Measurements from ENCODE around the gene FBXL3. TPM values are rescaled to one million over a fixed set of nuclear protein-coding genes. Genes with fewer than 3 reads are reported as not detected.
"Not testable (repeated sequence)": the region's sequence is repeated elsewhere in the genome, so short reads cannot be mapped to it uniquely, and the experiment has no call there.

The FBXL3 gene
- total RNA-seq, 1 donor from 2014 or later: 38.0 TPM

- no peaks in the 10 kb centered on the region for H3K36me3 ChIP-seq (ENCODE audit: control insufficient read depth, insufficient read depth, low read length)
- H3K27me3 ChIP-seq (ENCODE audit: control insufficient read depth, insufficient read depth, low read length): no peaks in the 10 kb centered on the region
- DNase-seq (ENCODE audit: low read depth): no peak
- H3K4me3 ChIP-seq (ENCODE audit: low read depth, low read length): no peak overlapping the region
- no peak for TF ChIP-seq CTCF (IDR thresholded peaks at IDR 0.05; ENCODE audit: insufficient read depth, low read length, poor library complexity, severe bottlenecking)
Measured at GRCh38 chr13:76965759-76966421, 61.1 kb downstream of the FBXL3 start.

GRCh38 chr13:76959734-76960133, 67.2 kb downstream of the FBXL3 start:
- not testable (repeated sequence) for H3K36me3 ChIP-seq (ENCODE audit: control insufficient read depth, insufficient read depth, low read length); DNase-seq (ENCODE audit: low read depth); H3K27me3 ChIP-seq (ENCODE audit: control insufficient read depth, insufficient read depth, low read length); H3K4me3 ChIP-seq (ENCODE audit: low read depth, low read length)

- TF ChIP-seq CTCF (IDR thresholded peaks at IDR 0.05; ENCODE audit: insufficient read depth, low read length, poor library complexity, severe bottlenecking): no peak
- Histone ChIP-seq H3K36me3 (ENCODE audit: control insufficient read depth, insufficient read depth, low read length) (no peaks in the 10 kb centered on the region), H3K4me3 (ENCODE audit: low read depth, low read length) (no peak overlapping the region), H3K27me3 (ENCODE audit: control insufficient read depth, insufficient read depth, low read length) (no peaks in the 10 kb centered on the region)
- DNase-seq (ENCODE audit: low read depth): no peak
Measured at GRCh38 chr13:76958841-76959432, 68.0 kb downstream of the FBXL3 start.

GRCh38 chr13:76955661-76956060, 71.3 kb downstream of the FBXL3 start:
- DNase-seq (ENCODE audit: low read depth): no peak
- Histone ChIP-seq H3K36me3 (ENCODE audit: control insufficient read depth, insufficient read depth, low read length) (no peaks in the 10 kb centered on the region), H3K27me3 (ENCODE audit: control insufficient read depth, insufficient read depth, low read length) (no peaks in the 10 kb centered on the region), H3K4me3 (ENCODE audit: low read depth, low read length) (no peak overlapping the region)
- no peak for TF ChIP-seq CTCF (IDR thresholded peaks at IDR 0.05; ENCODE audit: insufficient read depth, low read length, poor library complexity, severe bottlenecking)

Other genes starting within 250 kb of the FBXL3 start
- gene KCTD12, start 140.8 kb downstream of the FBXL3 start, total RNA-seq: 5.0 and 5.4 TPM in 2 replicates
- gene ACOD1, start 78.6 kb downstream of the FBXL3 start, total RNA-seq: not detected in 2 replicates
- 20.5 and 26.4 TPM in 2 replicates for gene CLN5, start 35.1 kb downstream of the FBXL3 start, total RNA-seq